A549 (cell line): ENCODE data around the gene NTNG1. TPM values are rescaled to one million over a fixed set of nuclear protein-coding genes. Genes with fewer than 3 reads are reported as not detected.

ENCODE experiments used
- ATAC-seq, 2 experiments: fragments of 200-7000 bp in 1 of 2; fragments of >200 bp in 1 of 2; cut with Nextera tagmentation in 1 of 2; cut with Tn5 transposase in 1 of 2; 3 replicates each; pipeline versions ENCODE4 v1.8.0 to v1.9.1; 2018 to 2020; ENCODE audit warnings: mild to moderate bottlenecking in 1 of 2, moderate library complexity in 1 of 2
- CTCF ChIA-PET: fragments of 300-600 bp; sonication (Branson Sonifier 250); formaldehyde crosslinking; extraction: SDS; loops from one replicate; lab custom pipeline; 2021; ENCODE audit warnings: antibody characterized with exemption, inconsistent platforms; lab: Yijun Ruan, JAX
- POLR2A ChIA-PET: fragments of 350-600 bp; formaldehyde crosslinking; extraction: SDS; loops from one replicate; lab custom pipeline; 2021; ENCODE audit warnings: antibody characterized with exemption, inconsistent platforms; lab: Yijun Ruan, JAX
- DNase-seq, 2 experiments: peaks; one replicate each; pipeline versions ENCODE4 v3.0.0 to v3.0.0-alpha.2; 2011 to 2016; ENCODE audit warnings: low read depth in 1 of 2, low spot score in 1 of 2
- FAIRE-seq: peaks from 2 replicates; lab custom pipeline; 2011; peaks lifted over from hg19 to GRCh38; lab: Jason Lieb, UNC
- H3K27ac ChIP-seq, 2 experiments: fragments of >200 bp; sonication (Bioruptor Twin); formaldehyde crosslinking; 3 replicates each; pipeline ENCODE4 v1.5.1; 2016 to 2017
- H3K4me1 ChIP-seq: fragments of >200 bp; sonication (Bioruptor Twin); formaldehyde crosslinking; 3 replicates; pipeline ENCODE4 v1.6.1; 2016
- H3K4me2 ChIP-seq: fragments of >200 bp; sonication (Bioruptor Twin); formaldehyde crosslinking; 3 replicates; pipeline ENCODE4 v1.6.1; 2016
- H3K4me3 ChIP-seq: fragments of >200 bp; sonication (Bioruptor Twin); formaldehyde crosslinking; 3 replicates; pipeline ENCODE4 v1.5.1; 2016
- H3K9me3 ChIP-seq: fragments of >200 bp; sonication (Bioruptor Twin); formaldehyde crosslinking; 3 replicates; pipeline ENCODE4 v1.6.1; 2016
- BHLHE40 ChIP-seq: IDR thresholded peaks from 2 replicates; pipeline ENCODE4 v1.6.1; 2012; ENCODE audit warnings: low read depth, low read length, inconsistent platforms
- CEBPB ChIP-seq, 2 experiments: fragments of >200 bp in 1 of 2; sonication (Bioruptor Twin) in 1 of 2; formaldehyde crosslinking in 1 of 2; IDR thresholded peaks; 2 replicates each; pipeline ENCODE4 v1.6.1; 2012 to 2016
- CHD2 ChIP-seq: fragments of 150-350 bp; IDR thresholded peaks from 2 replicates; pipeline ENCODE4 v1.6.1; 2014; ENCODE audit warnings: low read length; ENCODE audit not compliant: partially characterized antibody
- CHD4 ChIP-seq: fragments of 200-600 bp; sonication (generic); IDR thresholded peaks from 2 replicates; pipeline ENCODE4 v1.6.1; 2016; ENCODE audit warnings: antibody characterized with exemption, mild to moderate bottlenecking, borderline replicate concordance
- E2F6 ChIP-seq: IDR thresholded peaks from 2 replicates; pipeline ENCODE4 v1.6.1; 2012; ENCODE audit warnings: low read depth, borderline replicate concordance
- EHMT2 ChIP-seq: fragments of 200-600 bp; sonication (generic); IDR thresholded peaks from 2 replicates; pipeline ENCODE4 v1.6.1; 2016; ENCODE audit warnings: antibody characterized with exemption, low read depth, mild to moderate bottlenecking, moderate library complexity
- FOSL2 ChIP-seq, 2 experiments: fragments of 450-650 bp in 1 of 2; fragments of >200 bp in 1 of 2; sonication (Bioruptor Twin) in 1 of 2; formaldehyde crosslinking; IDR thresholded peaks; 2 replicates each; pipeline versions ENCODE4 v1.5.0 to v1.6.1; 2016 to 2020; ENCODE audit warnings: mild to moderate bottlenecking in 1 of 2, moderate library complexity in 1 of 2
- FOXS1 ChIP-seq: fragments of 250-450 bp; sonication (Bioruptor Pico); IDR thresholded peaks from 2 replicates; pipeline ENCODE4 v1.5.0; 2020; ENCODE audit warnings: mild to moderate bottlenecking, moderate library complexity
- HEYL ChIP-seq: fragments of 250-450 bp; sonication (Bioruptor Pico); IDR thresholded peaks from 2 replicates; pipeline ENCODE4 v1.8.0; 2021; ENCODE audit warnings: mild to moderate bottlenecking, moderate library complexity
- HOXA7 ChIP-seq: fragments of 250-450 bp; sonication (Bioruptor Pico); IDR thresholded peaks from 2 replicates; pipeline ENCODE4 v1.5.0; 2020; ENCODE audit warnings: mild to moderate bottlenecking, moderate library complexity
- HOXB13 ChIP-seq: fragments of 250-450 bp; sonication (Bioruptor Pico); IDR thresholded peaks from 2 replicates; pipeline ENCODE4 v1.5.0; 2020; ENCODE audit warnings: low read depth, mild to moderate bottlenecking, moderate library complexity
- JUN ChIP-seq, 2 experiments: fragments of >200 bp; sonication (Bioruptor Twin); formaldehyde crosslinking; IDR thresholded peaks; 2 replicates in 1 of 2; 3 replicates in 1 of 2; pipeline ENCODE4 v1.6.1; 2016 to 2017
- JUNB ChIP-seq: fragments of >200 bp; sonication (Bioruptor Twin); formaldehyde crosslinking; IDR thresholded peaks from 2 replicates; pipeline ENCODE4 v1.6.1; 2016
- MAFK ChIP-seq: fragments of 450-650 bp; IDR thresholded peaks from 2 replicates; pipeline ENCODE4 v1.6.1; 2014; ENCODE audit not compliant: partially characterized antibody
- MAZ ChIP-seq: fragments of 150-350 bp; IDR thresholded peaks from 2 replicates; pipeline ENCODE4 v1.6.1; 2014; ENCODE audit warnings: antibody characterized with exemption, low read depth, low read length, borderline replicate concordance
- MYC ChIP-seq: IDR thresholded peaks from 2 replicates; pipeline ENCODE4 v1.6.1; 2012; ENCODE audit warnings: mild to moderate bottlenecking, inconsistent platforms, low read length, improper control_type of control experiment, borderline replicate concordance
- NPAS2 ChIP-seq: fragments of 250-450 bp; sonication (Bioruptor Pico); IDR thresholded peaks from 2 replicates; pipeline ENCODE4 v1.8.0; 2022; ENCODE audit warnings: mild to moderate bottlenecking, moderate library complexity, borderline replicate concordance
- PBX3 ChIP-seq: IDR thresholded peaks from 2 replicates; pipeline ENCODE4 v1.6.1; 2012
- PHF8 ChIP-seq: fragments of 200-600 bp; sonication (generic); IDR thresholded peaks from 2 replicates; pipeline ENCODE4 v1.6.1; 2016; ENCODE audit warnings: low read depth, mild to moderate bottlenecking, antibody characterized with exemption, moderate library complexity, borderline replicate concordance
- POLR2AphosphoS2 ChIP-seq: conservative IDR thresholded peaks from 2 replicates; pipeline ENCODE4 v1.6.1; 2012; ENCODE audit warnings: low read length, improper control_type of control experiment, inconsistent platforms
- RFX5 ChIP-seq: fragments of 450-650 bp; IDR thresholded peaks from 2 replicates; pipeline ENCODE4 v1.7.1; 2014; ENCODE audit warnings: antibody characterized with exemption, mild to moderate bottlenecking, moderate library complexity
- RNF2 ChIP-seq: fragments of 200-600 bp; sonication (generic); IDR thresholded peaks from 2 replicates; pipeline ENCODE4 v1.6.1; 2016; ENCODE audit warnings: low read depth, mild to moderate bottlenecking, antibody characterized with exemption, moderate library complexity, borderline replicate concordance
- SMC3 ChIP-seq: fragments of >200 bp; sonication (Bioruptor Twin); formaldehyde crosslinking; IDR thresholded peaks from 3 replicates; pipeline ENCODE4 v1.6.1; 2018; ENCODE audit warnings: inconsistent platforms
- TFCP2L1 ChIP-seq: fragments of 250-450 bp; sonication (Bioruptor Pico); IDR thresholded peaks from 2 replicates; pipeline ENCODE4 v1.5.0; 2021; ENCODE audit warnings: mild to moderate bottlenecking
- TP53 ChIP-seq: fragments of 250-450 bp; sonication (Bioruptor Pico); IDR thresholded peaks from 2 replicates; pipeline ENCODE4 v1.5.0; 2021; ENCODE audit warnings: mild to moderate bottlenecking, moderate library complexity
- ZNF302 ChIP-seq: fragments of 250-450 bp; sonication (Bioruptor Pico); IDR thresholded peaks from 2 replicates; pipeline ENCODE4 v1.9.0; 2021; ENCODE audit warnings: inconsistent platforms, mild to moderate bottlenecking, moderate library complexity
- ZSCAN20 ChIP-seq: fragments of 250-450 bp; sonication (Bioruptor Pico); IDR thresholded peaks from 2 replicates; pipeline ENCODE4 v1.8.0; 2022; ENCODE audit warnings: mild to moderate bottlenecking, moderate library complexity
- WGBS: methylation state at CpG from one replicate; pipeline ENCODE4 v1.1.6; 2017; ENCODE audit errors: missing lambda C conversion rate; 5-methylcytosine and 5-hydroxymethylcytosine counted together
- polyA plus RNA-seq, 4 experiments: library from polyadenylated mRNA; depleted of rRNA in 3 of 4; stranded (reverse); fragments of >200 nt; fragmentation: RNase III in 1 of 4; extraction: RNeasy Plus Mini Kit Qiagen cat#74134 plus additional on column Dnase treatment in 1 of 4; gene quantifications; 2 replicates in 3 of 4; 3 replicates in 1 of 4; pipeline ENCODE4 v1.2.3, GENCODE V29; 2011 to 2017

The NTNG1 gene
- polyA plus RNA-seq, 2 of the 4 experiments (the other 2 are of a cell fraction) = not detected

GRCh38 chr1:107523736-107524135 is 382.9 kb downstream of the NTNG1 start:
- Histone ChIP-seq H3K9me3 (no peaks in the 10 kb centered on the region), H3K27ac (no peak overlapping the region), H3K4me2 (no peak overlapping the region), H3K4me1 (no peaks in the 10 kb centered on the region), H3K4me3 (no peak overlapping the region)
- ATAC-seq (no peak), FAIRE-seq (no peak), DNase-seq (no peak)
- 41% methylated on average over 4 of the region's 4 CpGs for WGBS
- POLR2A ChIA-PET = no interaction called here
- CTCF ChIA-PET = no interaction called here
- TF ChIP-seq EHMT2 (no peak), NPAS2 (CRISPR knock-in tag) (no peak), CHD4 (no peak), CHD2 (no peak), MAZ (no peak), TFCP2L1 (no peak), JUNB (no peak), E2F6 (no peak), RFX5 (no peak), HEYL (CRISPR knock-in tag) (no peak), BHLHE40 (no peak), ZNF302 (CRISPR knock-in tag) (no peak), MAFK (no peak), MYC (no peak)

GRCh38 chr1:107524301-107524700 is 383.5 kb downstream of the NTNG1 start:
- ChIA-PET POLR2A (no interaction called here), CTCF (no interaction called here)
- 75% methylated on average over 2 of the region's 2 CpGs for WGBS
- H3K9me3 ChIP-seq = no peaks in the 10 kb centered on the region
- H3K4me1 ChIP-seq = no peaks in the 10 kb centered on the region
- no peak for DNase-seq
- no peak overlapping the region for H3K27ac ChIP-seq
- ATAC-seq = no peak
- H3K4me3 ChIP-seq = no peak overlapping the region
- FAIRE-seq = no peak
- TF ChIP-seq FOSL2 (IDR thresholded peaks at IDR 0.05) (no peak), FOSL2 (CRISPR knock-in tag; IDR thresholded peaks at IDR 0.05) (no peak), CHD4 (no peak), PBX3 (no peak), JUN (IDR thresholded peaks at IDR 0.05) (no peak), HOXB13 (no peak), HOXA7 (CRISPR knock-in tag) (no peak), RFX5 (no peak), PHF8 (no peak), SMC3 (no peak)
- no peak overlapping the region for H3K4me2 ChIP-seq

GRCh38 chr1:107525145-107525544 is 384.3 kb downstream of the NTNG1 start:
- FAIRE-seq = no peak
- no peak for TF ChIP-seq E2F6
- no peak for TF ChIP-seq TP53 (CRISPR knock-in tag)
- TF ChIP-seq FOXS1 = no peak
- no peak for TF ChIP-seq RFX5
- no peak for TF ChIP-seq RNF2
- peak in 1 of 2 experiments; percentile 76; a peak in 2 of 4 replicates for TF ChIP-seq CEBPB (IDR thresholded peaks at IDR 0.05)
- no peak for TF ChIP-seq ZSCAN20 (CRISPR knock-in tag)
- TF ChIP-seq POLR2AphosphoS2 = no peak
- WGBS = 92% methylated on average over 1 of the region's 1 CpG
- Histone ChIP-seq H3K4me3 (no peak overlapping the region), H3K27ac (no peak overlapping the region), H3K4me2 (no peak overlapping the region), H3K9me3 (no peaks in the 10 kb centered on the region), H3K4me1 (no peaks in the 10 kb centered on the region)
- no peak for ATAC-seq
- ChIA-PET CTCF (no interaction called here), POLR2A (no interaction called here)
- DNase-seq = no peak
